NCI-H526 (cell line): Measurements from ENCODE around the gene PNLDC1.
"Not testable (repeated sequence)": the region's sequence is repeated elsewhere in the genome, so short reads cannot be mapped to it uniquely, and the experiment has no call there.

Experiments used
- DNase-seq, 2 experiments: peaks; one replicate each; lab custom pipeline; 2025; lab: John Stamatoyannopoulos, UW

Gene PNLDC1

GRCh38 chr6:159849851-159850250 is 49.8 kb downstream of the PNLDC1 start:
- not testable (repeated sequence) for DNase-seq

- peak in 1 of 2 experiments; percentile 4 for DNase-seq
Measured at GRCh38 chr6:159852877-159853276, 52.8 kb downstream of the PNLDC1 start.

GRCh38 chr6:159853754-159854153 is 53.7 kb downstream of the PNLDC1 start:
- no peak for DNase-seq

GRCh38 chr6:159854959-159855358 is 54.9 kb downstream of the PNLDC1 start:
- no peak for DNase-seq

GRCh38 chr6:159858259-159858658 is 58.2 kb downstream of the PNLDC1 start:
- DNase-seq: no peak

GRCh38 chr6:159860482-159860881 is 60.4 kb downstream of the PNLDC1 start:
- DNase-seq: no peak

GRCh38 chr6:159862103-159862502 is 62.0 kb downstream of the PNLDC1 start:
- no peak for DNase-seq

- peak; percentile 33 to 68 for DNase-seq
Measured at GRCh38 chr6:159863341-159863740, 63.3 kb downstream of the PNLDC1 start.

GRCh38 chr6:159865226-159865920 is 65.3 kb downstream of the PNLDC1 start:
- DNase-seq: no peak

GRCh38 chr6:159866286-159867247 is 66.5 kb downstream of the PNLDC1 start:
- no peak for DNase-seq
